SK-N-SH treated with all-trans-retinoic acid at 6 μM for 48 hours (cell line): Measurements from ENCODE around the gene TTC19.

Experiments
- ARNTL ChIP-seq: fragments of 450-650 bp; formaldehyde crosslinking; IDR thresholded peaks from 2 replicates; pipeline ENCODE4 v1.5.0; 2020; ENCODE audit warnings: low read depth, mild to moderate bottlenecking, moderate library complexity, borderline replicate concordance
- ISL1 ChIP-seq: fragments of 250-450 bp; sonication (Bioruptor Pico); IDR thresholded peaks from 2 replicates; pipeline ENCODE4 v2.1.2; 2022; ENCODE audit warnings: mild to moderate bottlenecking, moderate library complexity
- PATZ1 ChIP-seq: fragments of 250-450 bp; sonication (Bioruptor Pico); IDR thresholded peaks from 2 replicates; pipeline ENCODE4 v1.8.0; 2020; ENCODE audit warnings: mild to moderate bottlenecking, moderate library complexity, borderline replicate concordance
- POU6F1 ChIP-seq: fragments of 250-450 bp; sonication (Bioruptor Pico); IDR thresholded peaks from 2 replicates; pipeline ENCODE4 v1.8.0; 2021; ENCODE audit warnings: low read depth, mild to moderate bottlenecking, moderate library complexity, borderline replicate concordance
- RARB ChIP-seq: fragments of 250-450 bp; sonication (Bioruptor Pico); IDR thresholded peaks from 2 replicates; pipeline ENCODE4 v1.8.0; 2021; ENCODE audit warnings: mild to moderate bottlenecking, moderate library complexity
- SNAI2 ChIP-seq: fragments of 250-450 bp; sonication (Bioruptor Pico); IDR thresholded peaks from 2 replicates; pipeline ENCODE4 v1.5.0; 2020; ENCODE audit warnings: mild to moderate bottlenecking, moderate library complexity
- TSHZ2 ChIP-seq: fragments of 250-450 bp; sonication (Bioruptor Pico); IDR thresholded peaks from 2 replicates; pipeline ENCODE4 v1.5.0; 2020; ENCODE audit warnings: mild to moderate bottlenecking, moderate library complexity
- ZC3H10 ChIP-seq: fragments of 250-450 bp; sonication (Bioruptor Pico); IDR thresholded peaks from 2 replicates; pipeline ENCODE4 v1.5.1; 2021; ENCODE audit warnings: mild to moderate bottlenecking, moderate library complexity
- ZFP30 ChIP-seq: fragments of 450-650 bp; formaldehyde crosslinking; IDR thresholded peaks from 2 replicates; pipeline ENCODE4 v1.5.0; 2022; ENCODE audit warnings: mild to moderate bottlenecking, moderate library complexity
- ZNF565 ChIP-seq: fragments of 450-650 bp; formaldehyde crosslinking; conservative IDR thresholded peaks from 2 replicates; pipeline ENCODE4 v1.5.0; 2020; ENCODE audit warnings: low read depth, mild to moderate bottlenecking, moderate library complexity

- no peak for TF ChIP-seq TSHZ2
- no peak for TF ChIP-seq RARB (CRISPR knock-in tag)
- no peak for TF ChIP-seq PATZ1 (CRISPR knock-in tag)
- TF ChIP-seq ZC3H10 (CRISPR knock-in tag): no peak
- TF ChIP-seq POU6F1 (CRISPR knock-in tag): no peak
- TF ChIP-seq SNAI2: no peak
- no peak for TF ChIP-seq ARNTL (CRISPR knock-in tag)
- TF ChIP-seq ISL1 (CRISPR knock-in tag): no peak
- no peak for TF ChIP-seq ZFP30 (CRISPR knock-in tag)
- no peak for TF ChIP-seq ZNF565
These were observed 34.2 kb downstream of the TTC19 start for GRCh38 chr17:16033729-16034349.
